H9 (cell line): ENCODE measurements around the gene PUM2. TPM values are rescaled to one million over a fixed set of nuclear protein-coding genes. Genes with fewer than 3 reads are reported as not detected.

Experiments used
- DNase-seq: peaks from one replicate; pipeline ENCODE4 v3.0.0-alpha.2; 2017
- H2AFZ ChIP-seq: one replicate; pipeline ENCODE4 v1.6.1; 2013; ENCODE audit warnings: mild to moderate bottlenecking, low read length, control low read depth, moderate library complexity
- H2AK5ac ChIP-seq: 2 replicates; pipeline ENCODE4 v1.6.1; 2013; ENCODE audit warnings: low read length, control low read depth, mixed read lengths; ENCODE audit not compliant: insufficient read length
- H2BK120ac ChIP-seq: one replicate; pipeline ENCODE4 v1.6.1; 2013; ENCODE audit warnings: low read depth, mild to moderate bottlenecking, low read length, control low read depth, inconsistent platforms; ENCODE audit not compliant: poor library complexity, severe bottlenecking
- H2BK12ac ChIP-seq: 2 replicates; pipeline ENCODE4 v1.6.1; 2013; ENCODE audit warnings: low read length, control low read depth, mixed read lengths, low read depth; ENCODE audit not compliant: insufficient read length
- H2BK15ac ChIP-seq: 2 replicates; pipeline ENCODE4 v1.6.1; 2013; ENCODE audit warnings: low read depth, low read length, control low read depth
- H2BK20ac ChIP-seq: one replicate; pipeline ENCODE4 v1.6.1; 2013; ENCODE audit warnings: low read depth, mild to moderate bottlenecking, low read length, control low read depth, inconsistent platforms; ENCODE audit not compliant: poor library complexity, severe bottlenecking
- H2BK5ac ChIP-seq: 2 replicates; pipeline ENCODE4 v1.6.1; 2013; ENCODE audit warnings: low read length, control low read depth, mixed read lengths; ENCODE audit not compliant: insufficient read length
- H3K14ac ChIP-seq: 2 replicates; pipeline ENCODE4 v1.6.1; 2013; ENCODE audit warnings: low read length, control low read depth; ENCODE audit not compliant: insufficient read depth
- H3K18ac ChIP-seq: 2 replicates; pipeline ENCODE4 v1.6.1; 2013; ENCODE audit warnings: low read depth, mild to moderate bottlenecking, mixed read lengths, low read length, control low read depth; ENCODE audit not compliant: insufficient read length
- H3K23ac ChIP-seq: 2 replicates; pipeline ENCODE4 v1.6.1; 2013; ENCODE audit warnings: low read length, control low read depth, mixed read lengths, low read depth; ENCODE audit not compliant: insufficient read length
- H3K23me2 ChIP-seq: 2 replicates; pipeline ENCODE4 v1.6.1; 2013; ENCODE audit warnings: low read depth, mild to moderate bottlenecking, mixed read lengths, low read length, control low read depth; ENCODE audit not compliant: insufficient read length, poor library complexity, severe bottlenecking
- H3K27ac ChIP-seq: 2 replicates; pipeline ENCODE4 v1.5.1; 2013; ENCODE audit warnings: low read length, control low read depth, mixed read lengths, low read depth; ENCODE audit not compliant: insufficient read length
- H3K27me3 ChIP-seq: 2 replicates; pipeline ENCODE4 v1.6.1; 2013; ENCODE audit warnings: low read length, control low read depth, inconsistent platforms; ENCODE audit not compliant: insufficient read depth
- H3K4ac ChIP-seq: 2 replicates; pipeline ENCODE4 v1.6.1; 2013; ENCODE audit warnings: low read depth, mild to moderate bottlenecking, control low read depth, inconsistent platforms, low read length, moderate library complexity
- H3K4me1 ChIP-seq: 2 replicates; pipeline ENCODE4 v1.6.1; 2013; ENCODE audit warnings: low read length, control low read depth, inconsistent platforms; ENCODE audit not compliant: insufficient read depth
- H3K4me2 ChIP-seq: 2 replicates; pipeline ENCODE4 v1.6.1; 2013; ENCODE audit warnings: low read length, control low read depth, mixed read lengths; ENCODE audit not compliant: insufficient read length, insufficient read depth
- H3K56ac ChIP-seq: 2 replicates; pipeline ENCODE4 v1.6.1; 2013; ENCODE audit warnings: low read depth, mild to moderate bottlenecking, mixed read lengths, low read length, control low read depth; ENCODE audit not compliant: insufficient read length
- H3K79me1 ChIP-seq: 2 replicates; pipeline ENCODE4 v1.6.1; 2013; ENCODE audit warnings: low read depth, mild to moderate bottlenecking, moderate library complexity, low read length, control low read depth, inconsistent platforms; ENCODE audit not compliant: insufficient read depth, poor library complexity, severe bottlenecking
- H3K79me2 ChIP-seq: 2 replicates; pipeline ENCODE4 v1.6.1; 2013; ENCODE audit warnings: low read length, control low read depth, inconsistent platforms; ENCODE audit not compliant: insufficient read depth
- H3K9ac ChIP-seq: 2 replicates; pipeline ENCODE4 v1.6.1; 2013; ENCODE audit warnings: low read length, control low read depth, mixed read lengths; ENCODE audit not compliant: insufficient read length; ENCODE audit errors: extremely low read depth
- H3K9me3 ChIP-seq: one replicate; pipeline ENCODE4 v1.6.1; 2013; ENCODE audit warnings: low read depth, low read length, inconsistent platforms; ENCODE audit not compliant: control insufficient read depth
- H3T11ph ChIP-seq: one replicate; pipeline ENCODE4 v1.6.1; 2013; ENCODE audit warnings: mild to moderate bottlenecking, low read length, control low read depth, inconsistent platforms
- H4K20me1 ChIP-seq: one replicate; pipeline ENCODE4 v1.6.1; 2013; ENCODE audit not compliant: control insufficient read depth, insufficient read length, insufficient read depth
- H4K5ac ChIP-seq: 2 replicates; pipeline ENCODE4 v1.6.1; 2013; ENCODE audit warnings: low read depth, mild to moderate bottlenecking, mixed read lengths, low read length, control low read depth; ENCODE audit not compliant: insufficient read length
- H4K8ac ChIP-seq: replicated peaks from 2 replicates; pipeline ENCODE4 v1.6.1; 2013; ENCODE audit warnings: low read length, control low read depth, mixed read lengths, low read depth; ENCODE audit not compliant: insufficient read length
- H4K91ac ChIP-seq: 2 replicates; pipeline ENCODE4 v1.6.1; 2013; ENCODE audit warnings: low read depth, mild to moderate bottlenecking, moderate library complexity, mixed read lengths, low read length, control low read depth; ENCODE audit not compliant: insufficient read length
- H3K27ac Mint-ChIP-seq, 3 experiments: 2 replicates in 2 of 3; 3 replicates in 1 of 3; pipeline ENCODE4 v1.8.0; 2020 to 2021; ENCODE audit warnings: mixed read lengths in 3 of 3, mild to moderate bottlenecking in 1 of 3, moderate library complexity in 1 of 3
- H3K27me3 Mint-ChIP-seq: 2 replicates; pipeline ENCODE4 v1.8.0; 2021; ENCODE audit warnings: low read depth, mild to moderate bottlenecking, moderate library complexity, mixed read lengths
- H3K36me3 Mint-ChIP-seq, 3 experiments: 2 replicates in 2 of 3; 3 replicates in 1 of 3; pipeline ENCODE4 v1.8.0; 2020 to 2021; ENCODE audit warnings: low read depth in 3 of 3, mixed read lengths in 3 of 3; ENCODE audit not compliant: insufficient read depth in 1 of 3
- H3K4me1 Mint-ChIP-seq, 2 experiments: 2 replicates each; pipeline ENCODE4 v1.8.0; 2020; ENCODE audit warnings: mixed read lengths in 2 of 2
- H3K4me3 Mint-ChIP-seq, 2 experiments: 2 replicates in 1 of 2; 3 replicates in 1 of 2; pipeline ENCODE4 v1.8.0; 2020 to 2021; ENCODE audit warnings: mild to moderate bottlenecking in 2 of 2, mixed read lengths in 2 of 2, moderate library complexity in 1 of 2
- H3K9me3 Mint-ChIP-seq, 2 experiments: 2 replicates in 1 of 2; 3 replicates in 1 of 2; pipeline ENCODE4 v1.8.0; 2020; ENCODE audit warnings: mild to moderate bottlenecking in 2 of 2, mixed read lengths in 2 of 2, moderate library complexity in 1 of 2
- WGBS: extraction: QIAGEN DNeasy Blood & Tissue Kit; methylation state at CpG from one replicate; pipeline ENCODE4 v1.1.7; 2013; ENCODE audit warnings: missing lambda C conversion rate, low lambda C conversion rate, mixed read lengths; ENCODE audit not compliant: insufficient read length; ENCODE audit errors: extremely low coverage; 5-methylcytosine and 5-hydroxymethylcytosine counted together
- total RNA-seq: library from RNA; stranded (reverse); gene quantifications from 2 replicates; pipeline ENCODE4 v1.2.1, GENCODE V29; 2021
- TF ChIP-seq, protein P1 (sequence below): fragments of 200-600 bp; sonication (generic); conservative IDR thresholded peaks from 3 replicates; pipeline ENCODE4 v1.8.0; 2021; ENCODE audit warnings: antibody characterized with exemption, mild to moderate bottlenecking

PUM2 gene
- total RNA-seq, 1 experiment from 2014 or later = 96.6 TPM

DNA sequence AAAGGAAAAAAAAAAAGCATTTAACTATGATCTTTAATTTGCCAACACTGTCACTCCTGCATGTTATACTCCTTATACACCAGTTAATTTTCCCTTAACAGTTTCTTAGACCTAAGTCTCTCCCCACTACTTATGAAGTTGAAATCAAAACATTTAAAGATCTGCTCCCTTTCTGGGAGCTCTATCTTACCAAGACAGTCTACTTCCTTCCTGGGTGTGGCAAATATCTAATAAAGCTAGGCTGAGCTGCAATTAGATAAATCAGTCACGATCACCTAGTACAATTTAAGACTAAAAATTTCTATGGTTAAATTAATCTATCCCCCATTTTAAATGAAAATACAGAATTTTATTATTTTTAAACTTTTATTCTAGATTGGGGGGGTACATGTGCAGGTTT is 33.4 kb downstream of the PUM2 start:
- no peak for DNase-seq
- H3K18ac ChIP-seq = no peak overlapping the region
- H3K27ac ChIP-seq = no peak overlapping the region
- no peak overlapping the region for H2BK15ac ChIP-seq
- H3K4me2 ChIP-seq = no peak overlapping the region
- H2BK5ac ChIP-seq = no peak overlapping the region
- H3K79me1 ChIP-seq = peaks cover 6% of the 10 kb centered on the region
- Mint-ChIP-seq H3K36me3 (peaks cover 30 to 59% (median 56%) of the 10 kb centered on the region in 3 experiments), H3K4me1 (peaks cover 34 to 50% of the 10 kb centered on the region in 2 experiments), H3K4me3 (no peak overlapping the region), H3K27me3 (no peaks in the 10 kb centered on the region), H3K9me3 (no peaks in the 10 kb centered on the region), H3K27ac (peak overlapping the region; percentile 1 to 79 (median 69); a peak in 5 of 7 replicates)
- TF ChIP-seq, protein P1, sequence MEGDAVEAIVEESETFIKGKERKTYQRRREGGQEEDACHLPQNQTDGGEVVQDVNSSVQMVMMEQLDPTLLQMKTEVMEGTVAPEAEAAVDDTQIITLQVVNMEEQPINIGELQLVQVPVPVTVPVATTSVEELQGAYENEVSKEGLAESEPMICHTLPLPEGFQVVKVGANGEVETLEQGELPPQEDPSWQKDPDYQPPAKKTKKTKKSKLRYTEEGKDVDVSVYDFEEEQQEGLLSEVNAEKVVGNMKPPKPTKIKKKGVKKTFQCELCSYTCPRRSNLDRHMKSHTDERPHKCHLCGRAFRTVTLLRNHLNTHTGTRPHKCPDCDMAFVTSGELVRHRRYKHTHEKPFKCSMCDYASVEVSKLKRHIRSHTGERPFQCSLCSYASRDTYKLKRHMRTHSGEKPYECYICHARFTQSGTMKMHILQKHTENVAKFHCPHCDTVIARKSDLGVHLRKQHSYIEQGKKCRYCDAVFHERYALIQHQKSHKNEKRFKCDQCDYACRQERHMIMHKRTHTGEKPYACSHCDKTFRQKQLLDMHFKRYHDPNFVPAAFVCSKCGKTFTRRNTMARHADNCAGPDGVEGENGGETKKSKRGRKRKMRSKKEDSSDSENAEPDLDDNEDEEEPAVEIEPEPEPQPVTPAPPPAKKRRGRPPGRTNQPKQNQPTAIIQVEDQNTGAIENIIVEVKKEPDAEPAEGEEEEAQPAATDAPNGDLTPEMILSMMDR = no peak
- no peak overlapping the region for H2BK120ac ChIP-seq
- H2BK12ac ChIP-seq = no peak overlapping the region
- H3K14ac ChIP-seq = no peak overlapping the region
- no peak overlapping the region for H2AFZ ChIP-seq
- H3K9ac ChIP-seq = no peak overlapping the region
- no peak overlapping the region for H3K23ac ChIP-seq
- H2BK20ac ChIP-seq = no peak overlapping the region
- no peak overlapping the region for H3K4ac ChIP-seq
- H3K27me3 ChIP-seq = no peaks in the 10 kb centered on the region
- H3K4me1 ChIP-seq = peaks cover 3% of the 10 kb centered on the region; the same call in 1 of the 2 replicates
- no peak overlapping the region for H4K5ac ChIP-seq
- no peaks in the 10 kb centered on the region for H3K9me3 ChIP-seq
- H3T11ph ChIP-seq = no peak overlapping the region
- no peak overlapping the region for H2AK5ac ChIP-seq
- H4K91ac ChIP-seq = no peak overlapping the region
- peaks cover 4% of the 10 kb centered on the region; the same call in 1 of the 2 replicates for H3K79me2 ChIP-seq
- H4K20me1 ChIP-seq = no peaks in the 10 kb centered on the region
- no CpG with 5 or more reads among the region's 1 CpG for WGBS
- no peak overlapping the region for H3K56ac ChIP-seq
- H3K23me2 ChIP-seq = no peaks in the 10 kb centered on the region
- no peak overlapping the region for H4K8ac ChIP-seq
